GM21423 (cell line): ENCODE measurements around the gene MRPL24.

ENCODE experiments used
- ATAC-seq: cut with Tn5 transposase; IDR thresholded peaks from one replicate; pipeline ENCODE4 v1.9.1; 2021; ENCODE audit warnings: mild to moderate bottlenecking, moderate library complexity; ENCODE audit not compliant: unreplicated experiment

MRPL24 gene

GRCh38 chr1:156693848-156694689, 46.8 kb downstream of the MRPL24 start:
- ATAC-seq = no peak

- ATAC-seq = no peak
Observed at GRCh38 chr1:156692925-156693847, 47.7 kb downstream of the MRPL24 start.

GRCh38 chr1:156692441-156692924, 48.4 kb downstream of the MRPL24 start:
- no peak for ATAC-seq

GRCh38 chr1:156691665-156692440, 49.0 kb downstream of the MRPL24 start:
- ATAC-seq = no peak

GRCh38 chr1:156691191-156691590, 49.7 kb downstream of the MRPL24 start:
- ATAC-seq = no peak

GRCh38 chr1:156690675-156691036, 50.2 kb downstream of the MRPL24 start:
- ATAC-seq = no peak

GRCh38 chr1:156689953-156690674, 50.8 kb downstream of the MRPL24 start:
- no peak for ATAC-seq

GRCh38 chr1:156689035-156689952, 51.6 kb downstream of the MRPL24 start:
- no peak for ATAC-seq
